K562 (cell line): ENCODE results near the gene SYNGR1. TPM values are rescaled to one million over a fixed set of nuclear protein-coding genes. Genes with fewer than 3 reads are reported as not detected.

ENCODE experiments used
- CHD2 ChIP-seq: IDR thresholded peaks from 2 replicates; pipeline ENCODE4 v1.6.1; 2011; ENCODE audit warnings: low read depth, low read length
- ILF3 ChIP-seq: fragments of 450-650 bp; IDR thresholded peaks from 2 replicates; pipeline ENCODE4 v1.6.1; 2018; ENCODE audit warnings: antibody characterized with exemption, mild to moderate bottlenecking, moderate library complexity, borderline replicate concordance
- NBN ChIP-seq: fragments of 450-650 bp; IDR thresholded peaks from 2 replicates; pipeline ENCODE4 v1.6.1; 2016; ENCODE audit warnings: low read depth, mild to moderate bottlenecking
- POLR2G ChIP-seq: fragments of 200-400 bp; formaldehyde crosslinking; IDR thresholded peaks from 2 replicates; pipeline ENCODE4 v1.6.1; 2017; ENCODE audit warnings: low read depth, mild to moderate bottlenecking, antibody characterized with exemption, low read length, moderate library complexity
- SAFB2 ChIP-seq: fragments of 200-400 bp; formaldehyde crosslinking; IDR thresholded peaks from 2 replicates; pipeline ENCODE4 v1.6.1; 2018; ENCODE audit warnings: borderline replicate concordance, low read length, low read depth, moderate library complexity; ENCODE audit not compliant: severe bottlenecking
- SIN3B ChIP-seq: fragments of 450-650 bp; IDR thresholded peaks from 2 replicates; pipeline ENCODE4 v1.6.1; 2017; ENCODE audit warnings: low read depth, mild to moderate bottlenecking, moderate library complexity
- SMAD2 ChIP-seq: fragments of 150-350 bp; IDR thresholded peaks from 2 replicates; pipeline ENCODE4 v1.6.1; 2014; ENCODE audit warnings: low read depth, mild to moderate bottlenecking, low read length
- SMARCE1 ChIP-seq: fragments of 450-650 bp; IDR thresholded peaks from 2 replicates; pipeline ENCODE4 v1.7.1; 2016; ENCODE audit warnings: mild to moderate bottlenecking
- SMC3 ChIP-seq: conservative IDR thresholded peaks from 2 replicates; pipeline ENCODE4 v1.6.1; 2011; ENCODE audit warnings: low read depth, low read length, improper control_type of control experiment; ENCODE audit not compliant: insufficient read depth
- SP1 ChIP-seq: sonication (generic); formaldehyde crosslinking; IDR thresholded peaks from 2 replicates; pipeline ENCODE4 v1.8.1; 2022; ENCODE audit warnings: mild to moderate bottlenecking, missing genetic modification reagents
- TEAD1 ChIP-seq, 2 experiments: fragments of 450-650 bp in 1 of 2; sonication (generic) in 1 of 2; formaldehyde crosslinking; IDR thresholded peaks; 2 replicates each; pipeline versions ENCODE4 v1.4.0 to v1.8.0; 2020 to 2022; ENCODE audit warnings: mild to moderate bottlenecking in 2 of 2, missing genetic modification reagents in 1 of 2
- ZKSCAN1 ChIP-seq: fragments of 150-350 bp; IDR thresholded peaks from 2 replicates; pipeline ENCODE4 v1.6.1; 2016; ENCODE audit warnings: low read depth, low read length
- ZNF12 ChIP-seq: sonication (generic); formaldehyde crosslinking; IDR thresholded peaks from 2 replicates; pipeline ENCODE4 v1.4.0; 2020; ENCODE audit warnings: mild to moderate bottlenecking, missing genetic modification reagents
- ZNF212 ChIP-seq: fragments of 450-650 bp; formaldehyde crosslinking; IDR thresholded peaks from 2 replicates; pipeline ENCODE4 v1.4.0; 2020; ENCODE audit warnings: mild to moderate bottlenecking
- ZNF408 ChIP-seq: fragments of 250-450 bp; sonication (Bioruptor Pico); IDR thresholded peaks from 2 replicates; pipeline ENCODE4 v1.4.0; 2020; ENCODE audit warnings: low read depth, mild to moderate bottlenecking, moderate library complexity
- ZNF436 ChIP-seq: fragments of 250-450, 450-650 bp; sonication (Bioruptor Pico); formaldehyde crosslinking; IDR thresholded peaks from 2 replicates; pipeline ENCODE4 v1.7.0; 2020; ENCODE audit warnings: mild to moderate bottlenecking
- ZNF778 ChIP-seq: fragments of 450-650 bp; formaldehyde crosslinking; IDR thresholded peaks from 2 replicates; pipeline ENCODE4 v1.4.0; 2020; ENCODE audit warnings: mild to moderate bottlenecking, moderate library complexity
- polyA plus RNA-seq, 8 experiments: library from polyadenylated mRNA; depleted of rRNA in 4 of 8; stranded (reverse) in 5 of 8; unstranded in 3 of 8; fragments of >200 nt; fragmentation: Nextera tagmentation in 2 of 8; fragmentation: Illumina TruSeq in 1 of 8; extraction: Ambion mirVana in 2 of 8; extraction: Trizol in 1 of 8; gene quantifications; 2 replicates each; pipeline versions ENCODE4 v1.2.1 to v1.2.3, GENCODE V29; 2011 to 2014; ENCODE audit warnings: inconsistent platforms in 1 of 8, missing spikeins in 1 of 8
- total RNA-seq, 7 experiments: library from RNA; depleted of rRNA in 6 of 7; stranded (reverse); fragments of >200 nt in 6 of 7; fragmentation: Illumina TruSeq in 2 of 7; extraction: Trizol in 2 of 7; gene quantifications; 2 replicates each; pipeline versions ENCODE4 v1.2.1 to v1.2.3, GENCODE V29; 2011 to 2021; ENCODE audit warnings: low replicate concordance in 1 of 7
- TF ChIP-seq, protein P1 (sequence below), 3 experiments: fragments of 200-800 bp in 1 of 3; sonication (Bioruptor generic) in 1 of 3; sonication (generic) in 1 of 3; formaldehyde crosslinking in 1 of 3; IDR thresholded peaks; 2 replicates each; pipeline versions ENCODE4 v1.6.1 to v1.8.0; 2016 to 2022; ENCODE audit warnings: mild to moderate bottlenecking in 2 of 3, missing compliant biosample characterization in 2 of 3, missing genetic modification characterization in 2 of 3, missing genetic modification reagents in 1 of 3
- TF ChIP-seq, protein P2 (sequence below): fragments of 450-650 bp; IDR thresholded peaks from 2 replicates; pipeline ENCODE4 v1.6.1; 2016; ENCODE audit warnings: low read depth, mild to moderate bottlenecking, moderate library complexity
- TF ChIP-seq, protein P3 (sequence below): fragments of 250-450 bp; sonication (Bioruptor Pico); IDR thresholded peaks from 2 replicates; pipeline ENCODE4 v1.5.0; 2022; ENCODE audit warnings: mild to moderate bottlenecking
- TF ChIP-seq, protein P4 (sequence below), 2 experiments: fragments of 450-650 bp; IDR thresholded peaks; 2 replicates each; pipeline ENCODE4 v1.6.1; 2018; ENCODE audit warnings: mild to moderate bottlenecking in 2 of 2, low read depth in 1 of 2; ENCODE audit not compliant: partially characterized antibody in 2 of 2

The SYNGR1 gene
- total and polyA plus RNA-seq, 9 of the 15 experiments (the other 6 are each of a cell fraction or from before 2014, with no cell fraction given) = 1.8 to 15.9 (median 5.5) TPM

DNA sequence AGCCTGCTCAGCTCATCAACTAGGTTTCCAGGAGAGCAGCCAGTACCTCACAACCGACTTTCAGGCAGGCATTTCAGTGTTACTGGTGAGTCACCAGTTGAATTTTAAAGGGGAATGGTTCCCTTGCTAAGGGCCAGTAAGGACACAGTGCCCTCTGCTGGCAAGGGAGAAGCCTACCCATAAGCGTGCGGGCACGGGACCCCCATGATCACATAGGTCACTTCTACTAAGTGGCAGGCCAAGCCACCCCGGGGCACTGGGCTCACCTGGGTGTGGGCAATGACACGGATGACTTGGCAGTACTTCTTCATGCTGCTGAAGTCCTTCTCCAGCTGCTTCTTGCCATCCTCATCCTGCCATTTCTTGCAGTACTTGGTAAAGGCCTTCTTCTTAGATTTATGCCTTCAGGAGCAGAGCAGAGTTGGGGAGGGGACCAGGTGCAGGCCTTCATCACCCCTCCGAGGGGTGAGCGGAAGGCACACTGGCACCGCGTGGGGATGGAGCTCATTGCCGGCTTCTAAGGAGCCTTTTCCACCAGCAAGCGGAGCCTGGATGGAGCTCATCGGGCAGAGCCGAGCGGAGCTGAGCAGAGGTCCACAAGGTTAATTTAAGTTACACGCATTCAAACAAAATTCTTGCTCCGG is 33.2 kb upstream of the SYNGR1 start (continued):
- TF ChIP-seq, protein P1, sequence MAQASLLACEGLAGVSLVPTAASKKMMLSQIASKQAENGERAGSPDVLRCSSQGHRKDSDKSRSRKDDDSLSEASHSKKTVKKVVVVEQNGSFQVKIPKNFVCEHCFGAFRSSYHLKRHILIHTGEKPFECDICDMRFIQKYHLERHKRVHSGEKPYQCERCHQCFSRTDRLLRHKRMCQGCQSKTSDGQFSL (CRISPR knock-in tag; IDR thresholded peaks at IDR 0.05) = 0 out of 2 replicates have a peak, but pooled peaks have one; percentile 22
- TF ChIP-seq, protein P1 (tag; IDR thresholded peaks at IDR 0.05) = no peak
- TF ChIP-seq CHD2 (no peak), SMAD2 (no peak), ZNF12 (CRISPR knock-in tag) (no peak), TEAD1 (CRISPR knock-in tag; IDR thresholded peaks at IDR 0.05) (0 out of 4 replicates have a peak, but pooled peaks of 1 of the 2 experiments have one; percentile 58), NBN (no peak), SMARCE1 (peak; percentile 55; the same call in 1 of the 2 replicates), ZNF212 (CRISPR knock-in tag) (no peak), POLR2G (peak; percentile 67), ZNF436 (CRISPR knock-in tag) (no peak), ILF3 (no peak), ZNF778 (no peak), SIN3B (no peak), ZKSCAN1 (no peak), ZNF408 (no peak), SP1 (CRISPR knock-in tag) (no peak), SMC3 (no peak), SAFB2 (no peak)
- TF ChIP-seq, protein P2, sequence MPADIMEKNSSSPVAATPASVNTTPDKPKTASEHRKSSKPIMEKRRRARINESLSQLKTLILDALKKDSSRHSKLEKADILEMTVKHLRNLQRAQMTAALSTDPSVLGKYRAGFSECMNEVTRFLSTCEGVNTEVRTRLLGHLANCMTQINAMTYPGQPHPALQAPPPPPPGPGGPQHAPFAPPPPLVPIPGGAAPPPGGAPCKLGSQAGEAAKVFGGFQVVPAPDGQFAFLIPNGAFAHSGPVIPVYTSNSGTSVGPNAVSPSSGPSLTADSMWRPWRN = no peak
- TF ChIP-seq, protein P3, sequence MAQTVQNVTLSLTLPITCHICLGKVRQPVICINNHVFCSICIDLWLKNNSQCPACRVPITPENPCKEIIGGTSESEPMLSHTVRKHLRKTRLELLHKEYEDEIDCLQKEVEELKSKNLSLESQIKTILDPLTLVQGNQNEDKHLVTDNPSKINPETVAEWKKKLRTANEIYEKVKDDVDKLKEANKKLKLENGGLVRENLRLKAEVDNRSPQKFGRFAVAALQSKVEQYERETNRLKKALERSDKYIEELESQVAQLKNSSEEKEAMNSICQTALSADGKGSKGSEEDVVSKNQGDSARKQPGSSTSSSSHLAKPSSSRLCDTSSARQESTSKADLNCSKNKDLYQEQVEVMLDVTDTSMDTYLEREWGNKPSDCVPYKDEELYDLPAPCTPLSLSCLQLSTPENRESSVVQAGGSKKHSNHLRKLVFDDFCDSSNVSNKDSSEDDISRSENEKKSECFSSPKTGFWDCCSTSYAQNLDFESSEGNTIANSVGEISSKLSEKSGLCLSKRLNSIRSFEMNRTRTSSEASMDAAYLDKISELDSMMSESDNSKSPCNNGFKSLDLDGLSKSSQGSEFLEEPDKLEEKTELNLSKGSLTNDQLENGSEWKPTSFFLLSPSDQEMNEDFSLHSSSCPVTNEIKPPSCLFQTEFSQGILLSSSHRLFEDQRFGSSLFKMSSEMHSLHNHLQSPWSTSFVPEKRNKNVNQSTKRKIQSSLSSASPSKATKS = no peak
- TF ChIP-seq, protein P4, sequence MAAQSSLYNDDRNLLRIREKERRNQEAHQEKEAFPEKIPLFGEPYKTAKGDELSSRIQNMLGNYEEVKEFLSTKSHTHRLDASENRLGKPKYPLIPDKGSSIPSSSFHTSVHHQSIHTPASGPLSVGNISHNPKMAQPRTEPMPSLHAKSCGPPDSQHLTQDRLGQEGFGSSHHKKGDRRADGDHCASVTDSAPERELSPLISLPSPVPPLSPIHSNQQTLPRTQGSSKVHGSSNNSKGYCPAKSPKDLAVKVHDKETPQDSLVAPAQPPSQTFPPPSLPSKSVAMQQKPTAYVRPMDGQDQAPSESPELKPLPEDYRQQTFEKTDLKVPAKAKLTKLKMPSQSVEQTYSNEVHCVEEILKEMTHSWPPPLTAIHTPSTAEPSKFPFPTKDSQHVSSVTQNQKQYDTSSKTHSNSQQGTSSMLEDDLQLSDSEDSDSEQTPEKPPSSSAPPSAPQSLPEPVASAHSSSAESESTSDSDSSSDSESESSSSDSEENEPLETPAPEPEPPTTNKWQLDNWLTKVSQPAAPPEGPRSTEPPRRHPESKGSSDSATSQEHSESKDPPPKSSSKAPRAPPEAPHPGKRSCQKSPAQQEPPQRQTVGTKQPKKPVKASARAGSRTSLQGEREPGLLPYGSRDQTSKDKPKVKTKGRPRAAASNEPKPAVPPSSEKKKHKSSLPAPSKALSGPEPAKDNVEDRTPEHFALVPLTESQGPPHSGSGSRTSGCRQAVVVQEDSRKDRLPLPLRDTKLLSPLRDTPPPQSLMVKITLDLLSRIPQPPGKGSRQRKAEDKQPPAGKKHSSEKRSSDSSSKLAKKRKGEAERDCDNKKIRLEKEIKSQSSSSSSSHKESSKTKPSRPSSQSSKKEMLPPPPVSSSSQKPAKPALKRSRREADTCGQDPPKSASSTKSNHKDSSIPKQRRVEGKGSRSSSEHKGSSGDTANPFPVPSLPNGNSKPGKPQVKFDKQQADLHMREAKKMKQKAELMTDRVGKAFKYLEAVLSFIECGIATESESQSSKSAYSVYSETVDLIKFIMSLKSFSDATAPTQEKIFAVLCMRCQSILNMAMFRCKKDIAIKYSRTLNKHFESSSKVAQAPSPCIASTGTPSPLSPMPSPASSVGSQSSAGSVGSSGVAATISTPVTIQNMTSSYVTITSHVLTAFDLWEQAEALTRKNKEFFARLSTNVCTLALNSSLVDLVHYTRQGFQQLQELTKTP (IDR thresholded peaks at IDR 0.05; ENCODE audit: low read depth in 1 of 2, partially characterized antibody in 2 of 2) = no peak
